ENCODE measurements around the gene CDKN3.

The CDKN3 gene

DNA sequence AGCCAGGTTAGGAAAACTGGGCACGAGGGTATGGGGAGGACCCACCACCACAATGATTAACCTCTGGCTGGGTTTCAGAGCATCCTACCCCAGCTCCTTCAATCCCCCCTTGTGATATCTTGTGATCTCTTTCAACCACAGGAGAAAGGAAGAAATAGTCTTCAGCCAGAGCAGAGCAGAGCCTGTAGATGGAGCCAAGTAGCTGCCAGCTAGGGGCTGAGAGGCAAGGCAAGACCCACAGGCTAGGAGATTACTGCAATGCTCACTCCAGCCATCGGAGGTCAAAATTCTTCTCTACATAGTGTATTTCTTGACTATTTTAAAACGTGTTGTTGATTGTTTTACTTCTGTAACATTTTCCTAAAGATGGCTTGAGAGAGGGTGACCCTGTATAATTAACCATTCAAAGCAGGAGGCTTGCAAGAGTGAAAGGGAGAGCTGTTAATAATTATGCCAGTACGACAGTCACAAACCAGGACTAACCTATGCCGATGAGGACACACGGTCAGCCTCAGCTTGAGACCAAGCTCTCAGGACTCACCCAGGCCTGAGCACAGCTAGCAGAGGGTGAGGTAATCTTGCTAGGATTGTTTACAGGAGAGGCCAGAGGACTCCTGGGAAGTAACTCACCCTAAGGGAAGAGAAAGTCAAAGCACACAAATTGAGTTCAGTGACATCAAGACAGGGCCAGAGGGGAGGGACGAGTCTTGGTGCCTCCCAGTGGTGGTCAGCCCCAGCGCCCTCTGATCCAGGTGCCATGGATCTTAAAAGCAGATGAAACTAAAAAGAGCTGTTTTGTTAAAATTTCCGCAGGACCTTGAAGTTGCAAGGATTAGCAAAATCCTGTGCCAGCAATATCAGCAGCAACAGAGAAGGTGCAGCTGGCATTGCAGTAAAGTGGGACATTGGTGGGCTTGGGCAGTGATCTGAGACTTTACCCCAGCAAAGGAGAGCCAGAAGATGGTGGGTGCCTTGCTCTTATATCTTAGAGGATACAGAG, 29.8 kb upstream of the CDKN3 start:
- H3K9me3 ChIP-seq (ENCODE audit: insufficient read depth, low read depth, low read length): no peaks in the 10 kb centered on the region
- no peaks in the 10 kb centered on the region for H3F3A ChIP-seq (ENCODE audit: low read depth)
- no peaks in the 10 kb centered on the region for H3K36me3 ChIP-seq (ENCODE audit: insufficient read depth, low read length)
- peak overlapping the region; percentile 26 for H3K9ac ChIP-seq (ENCODE audit: low read depth, low read length, poor library complexity, severe bottlenecking)
- no peaks in the 10 kb centered on the region for H3K9me2 ChIP-seq (replicated peaks; ENCODE audit: low read depth, low read length)
- H4K20me1 ChIP-seq (ENCODE audit: insufficient read depth, low read length, poor library complexity, severe bottlenecking): no peaks in the 10 kb centered on the region
- peak overlapping the region; percentile 89 for H2AFZ ChIP-seq (ENCODE audit: low read length)
- TF ChIP-seq, protein P1, sequence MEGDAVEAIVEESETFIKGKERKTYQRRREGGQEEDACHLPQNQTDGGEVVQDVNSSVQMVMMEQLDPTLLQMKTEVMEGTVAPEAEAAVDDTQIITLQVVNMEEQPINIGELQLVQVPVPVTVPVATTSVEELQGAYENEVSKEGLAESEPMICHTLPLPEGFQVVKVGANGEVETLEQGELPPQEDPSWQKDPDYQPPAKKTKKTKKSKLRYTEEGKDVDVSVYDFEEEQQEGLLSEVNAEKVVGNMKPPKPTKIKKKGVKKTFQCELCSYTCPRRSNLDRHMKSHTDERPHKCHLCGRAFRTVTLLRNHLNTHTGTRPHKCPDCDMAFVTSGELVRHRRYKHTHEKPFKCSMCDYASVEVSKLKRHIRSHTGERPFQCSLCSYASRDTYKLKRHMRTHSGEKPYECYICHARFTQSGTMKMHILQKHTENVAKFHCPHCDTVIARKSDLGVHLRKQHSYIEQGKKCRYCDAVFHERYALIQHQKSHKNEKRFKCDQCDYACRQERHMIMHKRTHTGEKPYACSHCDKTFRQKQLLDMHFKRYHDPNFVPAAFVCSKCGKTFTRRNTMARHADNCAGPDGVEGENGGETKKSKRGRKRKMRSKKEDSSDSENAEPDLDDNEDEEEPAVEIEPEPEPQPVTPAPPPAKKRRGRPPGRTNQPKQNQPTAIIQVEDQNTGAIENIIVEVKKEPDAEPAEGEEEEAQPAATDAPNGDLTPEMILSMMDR (conservative IDR thresholded peaks at IDR 0.05; ENCODE audit: low read length): peak; percentile 92
- no peak for TF ChIP-seq EZH2phosphoT487 (IDR thresholded peaks at IDR 0.05; ENCODE audit: borderline replicate concordance)
- H3K4me1 ChIP-seq (ENCODE audit: insufficient read depth, low read length, poor library complexity, severe bottlenecking): peaks cover 6% of the 10 kb centered on the region
- H3K79me2 ChIP-seq (ENCODE audit: insufficient read depth, low read length): no peaks in the 10 kb centered on the region
- no peaks in the 10 kb centered on the region for H3K27me3 ChIP-seq (ENCODE audit: insufficient read depth, low read length, poor library complexity, severe bottlenecking)
- no peak overlapping the region for H3K4me3 ChIP-seq (ENCODE audit: low read length, poor library complexity, severe bottlenecking)
- H3K4me2 ChIP-seq (ENCODE audit: low read depth, low read length, poor library complexity, severe bottlenecking): peak overlapping the region; percentile 26

DNA sequence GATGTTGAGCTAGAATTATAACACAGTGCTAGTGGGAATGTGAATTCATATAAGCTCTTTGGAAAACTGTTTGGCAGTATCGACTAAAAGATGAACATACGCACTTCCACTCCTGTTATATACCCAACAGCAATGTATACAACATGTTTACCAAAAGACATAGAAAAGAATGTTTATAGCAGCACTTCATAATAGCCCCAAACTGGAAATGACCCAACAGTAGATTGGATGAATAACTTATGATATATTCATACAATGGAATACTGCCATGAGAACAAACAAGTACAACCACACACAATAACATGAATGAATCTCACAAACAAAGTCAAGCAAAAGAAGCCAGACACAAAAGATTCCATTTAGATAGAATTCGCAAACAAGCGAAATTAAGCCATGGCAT, 28.5 kb upstream of the CDKN3 start:
- Histone ChIP-seq H3K36me3 (ENCODE audit: insufficient read depth, low read length) (no peaks in the 10 kb centered on the region), H2AFZ (ENCODE audit: low read length) (no peak overlapping the region), H3K4me3 (ENCODE audit: low read length, poor library complexity, severe bottlenecking) (no peak overlapping the region), H3K4me1 (ENCODE audit: insufficient read depth, low read length, poor library complexity, severe bottlenecking) (no peaks in the 10 kb centered on the region), H3K4me2 (ENCODE audit: low read depth, low read length, poor library complexity, severe bottlenecking) (no peak overlapping the region), H3K9me3 (ENCODE audit: insufficient read depth, low read depth, low read length) (no peaks in the 10 kb centered on the region), H4K20me1 (ENCODE audit: insufficient read depth, low read length, poor library complexity, severe bottlenecking) (no peaks in the 10 kb centered on the region), H3K27me3 (ENCODE audit: insufficient read depth, low read length, poor library complexity, severe bottlenecking) (no peaks in the 10 kb centered on the region), H3F3A (ENCODE audit: low read depth) (no peaks in the 10 kb centered on the region), H3K9ac (ENCODE audit: low read depth, low read length, poor library complexity, severe bottlenecking) (no peak overlapping the region), H3K9me2 (replicated peaks; ENCODE audit: low read depth, low read length) (no peaks in the 10 kb centered on the region), H3K79me2 (ENCODE audit: insufficient read depth, low read length) (no peaks in the 10 kb centered on the region)
- TF ChIP-seq EZH2phosphoT487 (IDR thresholded peaks at IDR 0.05; ENCODE audit: borderline replicate concordance): no peak
- TF ChIP-seq, protein P1 (conservative IDR thresholded peaks at IDR 0.05; ENCODE audit: low read length): no peak

DNA sequence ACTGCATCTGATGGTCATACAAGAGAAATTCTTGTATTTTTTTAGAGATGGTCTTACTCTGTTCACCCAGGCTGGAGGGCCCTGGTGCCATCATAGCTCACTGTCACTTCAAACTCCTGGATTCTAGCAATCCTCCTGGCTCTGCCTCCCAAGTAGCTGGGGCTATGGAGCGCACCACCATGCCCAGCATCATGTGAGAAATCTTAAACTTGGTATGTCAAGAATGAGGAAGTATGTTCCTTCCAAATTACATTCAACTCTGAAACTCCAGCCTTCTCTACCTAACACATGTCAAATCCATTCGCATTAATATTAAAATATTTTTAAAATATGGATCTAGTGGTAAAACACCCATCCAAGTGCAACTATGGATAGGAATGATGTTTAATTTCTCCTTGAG, 27.5 kb upstream of the CDKN3 start:
- TF ChIP-seq, protein P1 (conservative IDR thresholded peaks at IDR 0.05; ENCODE audit: low read length): no peak
- TF ChIP-seq EZH2phosphoT487 (IDR thresholded peaks at IDR 0.05; ENCODE audit: borderline replicate concordance): no peak
- H3K4me2 ChIP-seq (ENCODE audit: low read depth, low read length, poor library complexity, severe bottlenecking): no peak overlapping the region
- H4K20me1 ChIP-seq (ENCODE audit: insufficient read depth, low read length, poor library complexity, severe bottlenecking): no peaks in the 10 kb centered on the region
- H3K9me2 ChIP-seq (replicated peaks; ENCODE audit: low read depth, low read length): no peaks in the 10 kb centered on the region
- no peak overlapping the region for H3K9ac ChIP-seq (ENCODE audit: low read depth, low read length, poor library complexity, severe bottlenecking)
- no peaks in the 10 kb centered on the region for H3F3A ChIP-seq (ENCODE audit: low read depth)
- H3K36me3 ChIP-seq (ENCODE audit: insufficient read depth, low read length): no peaks in the 10 kb centered on the region
- H3K79me2 ChIP-seq (ENCODE audit: insufficient read depth, low read length): no peaks in the 10 kb centered on the region
- no peaks in the 10 kb centered on the region for H3K27me3 ChIP-seq (ENCODE audit: insufficient read depth, low read length, poor library complexity, severe bottlenecking)
- H3K4me3 ChIP-seq (ENCODE audit: low read length, poor library complexity, severe bottlenecking): no peak overlapping the region
- H2AFZ ChIP-seq (ENCODE audit: low read length): 0 out of 2 replicates have a peak overlapping the region, but pooled peaks have one; percentile 26
- H3K9me3 ChIP-seq (ENCODE audit: insufficient read depth, low read depth, low read length): no peaks in the 10 kb centered on the region
- H3K4me1 ChIP-seq (ENCODE audit: insufficient read depth, low read length, poor library complexity, severe bottlenecking): no peaks in the 10 kb centered on the region

All from Loucy (cell line).